Measurements from ENCODE around the gene RNF212B. TPM values are rescaled to one million over a fixed set of nuclear protein-coding genes. Genes with fewer than 3 reads are reported as not detected.

The RNF212B gene
- total RNA-seq, 1 donor from 2014 or later: not detected

- no peaks in the 10 kb centered on the region for H3K27me3 Mint-ChIP-seq (ENCODE audit: low read depth)
- H3K36me3 Mint-ChIP-seq (ENCODE audit: low read depth): peaks cover 5% of the 10 kb centered on the region
- peaks cover 44% of the 10 kb centered on the region for H3K4me1 Mint-ChIP-seq (ENCODE audit: low read depth)
- no peak for DNase-seq (ENCODE audit: low spot score)
- H3K9me3 Mint-ChIP-seq (ENCODE audit: low read depth): no peaks in the 10 kb centered on the region
- peak within 1 kb of the TSS; percentile 93 for H3K27ac Mint-ChIP-seq (ENCODE audit: unreplicated experiment)
- peak within 1 kb of the TSS; percentile 97 for H3K4me3 Mint-ChIP-seq (ENCODE audit: unreplicated experiment)
- TF ChIP-seq CTCF (IDR thresholded peaks at IDR 0.05): no peak
Observed at GRCh38 chr14:23306412-23307145, 68.8 kb downstream of the RNF212B start, which contains the start of gene BCL2L2. BCL2L2 (plus strand) TSS chr14:23306833; CDS start chr14:23307768, 935 bp downstream.

GRCh38 chr14:23307146-23307530, 69.4 kb downstream of the RNF212B start:
- Mint-ChIP-seq H3K4me1 (ENCODE audit: low read depth) (peaks cover 44% of the 10 kb centered on the region), H3K9me3 (ENCODE audit: low read depth) (no peaks in the 10 kb centered on the region), H3K4me3 (ENCODE audit: unreplicated experiment) (peak overlapping the region; percentile 97), H3K36me3 (ENCODE audit: low read depth) (peaks cover 5% of the 10 kb centered on the region), H3K27ac (ENCODE audit: unreplicated experiment) (peak overlapping the region; percentile 93), H3K27me3 (ENCODE audit: low read depth) (no peaks in the 10 kb centered on the region)
- no peak for TF ChIP-seq CTCF (IDR thresholded peaks at IDR 0.05)
- DNase-seq (ENCODE audit: low spot score): no peak

DNA sequence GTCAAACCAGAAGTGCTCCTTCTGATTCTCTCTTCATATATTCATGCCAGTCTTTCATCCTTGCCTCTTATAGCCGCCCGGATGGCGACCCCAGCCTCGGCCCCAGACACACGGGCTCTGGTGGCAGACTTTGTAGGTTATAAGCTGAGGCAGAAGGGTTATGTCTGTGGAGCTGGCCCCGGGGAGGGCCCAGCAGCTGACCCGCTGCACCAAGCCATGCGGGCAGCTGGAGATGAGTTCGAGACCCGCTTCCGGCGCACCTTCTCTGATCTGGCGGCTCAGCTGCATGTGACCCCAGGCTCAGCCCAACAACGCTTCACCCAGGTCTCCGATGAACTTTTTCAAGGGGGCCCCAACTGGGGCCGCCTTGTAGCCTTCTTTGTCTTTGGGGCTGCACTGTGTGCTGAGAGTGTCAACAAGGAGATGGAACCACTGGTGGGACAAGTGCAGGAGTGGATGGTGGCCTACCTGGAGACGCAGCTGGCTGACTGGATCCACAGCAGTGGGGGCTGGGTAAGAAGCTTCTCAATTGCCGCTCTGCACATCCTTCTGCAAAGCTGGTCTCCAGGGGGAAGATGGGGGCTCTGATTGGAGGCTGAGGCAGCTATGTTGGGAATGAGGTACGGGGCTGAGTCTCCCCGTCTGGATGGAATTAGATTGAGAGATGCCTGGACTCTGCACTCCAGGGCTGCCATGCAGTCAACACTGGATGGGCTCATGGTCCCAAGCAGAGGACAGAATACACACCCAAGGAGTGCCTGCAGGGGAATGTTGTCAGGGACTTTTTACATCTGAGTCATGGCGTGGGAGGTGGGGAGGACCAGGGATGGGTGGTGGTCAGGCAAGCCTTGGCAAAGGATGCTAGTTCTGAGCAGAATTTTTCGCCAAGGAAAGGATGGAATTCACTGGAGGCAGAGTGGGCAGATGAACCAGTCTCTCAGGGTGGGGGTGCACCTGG, 70.2 kb downstream of the RNF212B start:
- no peak for DNase-seq (ENCODE audit: low spot score)
- Mint-ChIP-seq H3K9me3 (ENCODE audit: low read depth) (no peaks in the 10 kb centered on the region), H3K27me3 (ENCODE audit: low read depth) (no peaks in the 10 kb centered on the region), H3K4me1 (ENCODE audit: low read depth) (peaks cover 41% of the 10 kb centered on the region), H3K36me3 (ENCODE audit: low read depth) (peaks cover 8% of the 10 kb centered on the region), H3K4me3 (ENCODE audit: unreplicated experiment) (peak overlapping the region; percentile 97), H3K27ac (ENCODE audit: unreplicated experiment) (peak overlapping the region; percentile 93)
- TF ChIP-seq CTCF (IDR thresholded peaks at IDR 0.05): no peak

GRCh38 chr14:23308721-23309445, 71.1 kb downstream of the RNF212B start:
- Mint-ChIP-seq H3K27ac (ENCODE audit: unreplicated experiment) (peak overlapping the region; percentile 79), H3K9me3 (ENCODE audit: low read depth) (no peaks in the 10 kb centered on the region), H3K36me3 (ENCODE audit: low read depth) (peaks cover 8% of the 10 kb centered on the region), H3K27me3 (ENCODE audit: low read depth) (no peaks in the 10 kb centered on the region), H3K4me3 (ENCODE audit: unreplicated experiment) (peak overlapping the region; percentile 97), H3K4me1 (ENCODE audit: low read depth) (peaks cover 41% of the 10 kb centered on the region)
- TF ChIP-seq CTCF (IDR thresholded peaks at IDR 0.05): no peak
- no peak for DNase-seq (ENCODE audit: low spot score)

DNA sequence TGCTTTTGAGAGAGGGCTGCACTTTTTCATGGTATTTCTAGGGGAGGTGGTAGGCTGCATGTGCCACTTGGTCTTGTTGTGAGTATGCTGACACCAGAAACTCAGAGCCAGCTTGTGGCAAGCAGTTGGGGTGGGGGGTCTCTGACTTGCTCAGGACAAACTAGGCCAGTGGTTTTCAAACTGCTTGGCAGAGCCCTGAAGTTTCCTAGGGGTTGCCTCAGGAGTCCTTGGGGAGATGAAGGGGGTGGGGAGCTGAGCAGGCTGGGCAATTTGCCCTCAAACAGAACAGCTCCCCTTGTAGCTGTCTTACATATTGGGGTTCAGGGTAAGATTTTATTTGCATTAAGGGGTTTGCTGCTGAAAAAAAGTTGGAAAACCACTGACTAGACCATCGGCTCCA, 72.8 kb downstream of the RNF212B start:
- no peak for TF ChIP-seq CTCF (IDR thresholded peaks at IDR 0.05)
- H3K27ac Mint-ChIP-seq (ENCODE audit: unreplicated experiment): peak overlapping the region; percentile 8
- H3K36me3 Mint-ChIP-seq (ENCODE audit: low read depth): peaks cover 9% of the 10 kb centered on the region
- H3K4me3 Mint-ChIP-seq (ENCODE audit: unreplicated experiment): no peak overlapping the region
- H3K27me3 Mint-ChIP-seq (ENCODE audit: low read depth): no peaks in the 10 kb centered on the region
- DNase-seq (ENCODE audit: low spot score): no peak
- H3K4me1 Mint-ChIP-seq (ENCODE audit: low read depth): peaks cover 41% of the 10 kb centered on the region
- H3K9me3 Mint-ChIP-seq (ENCODE audit: low read depth): no peaks in the 10 kb centered on the region
